HG02840 (cell line): ENCODE measurements around the gene CTR9.

Experiments
- ATAC-seq: cut with Tn5 transposase; IDR thresholded peaks from one replicate; pipeline ENCODE4 v1.9.1; 2021; ENCODE audit warnings: mild to moderate bottlenecking, moderate library complexity, moderate number of reproducible peaks; ENCODE audit not compliant: unreplicated experiment, low FRiP score

CTR9 gene

DNA sequence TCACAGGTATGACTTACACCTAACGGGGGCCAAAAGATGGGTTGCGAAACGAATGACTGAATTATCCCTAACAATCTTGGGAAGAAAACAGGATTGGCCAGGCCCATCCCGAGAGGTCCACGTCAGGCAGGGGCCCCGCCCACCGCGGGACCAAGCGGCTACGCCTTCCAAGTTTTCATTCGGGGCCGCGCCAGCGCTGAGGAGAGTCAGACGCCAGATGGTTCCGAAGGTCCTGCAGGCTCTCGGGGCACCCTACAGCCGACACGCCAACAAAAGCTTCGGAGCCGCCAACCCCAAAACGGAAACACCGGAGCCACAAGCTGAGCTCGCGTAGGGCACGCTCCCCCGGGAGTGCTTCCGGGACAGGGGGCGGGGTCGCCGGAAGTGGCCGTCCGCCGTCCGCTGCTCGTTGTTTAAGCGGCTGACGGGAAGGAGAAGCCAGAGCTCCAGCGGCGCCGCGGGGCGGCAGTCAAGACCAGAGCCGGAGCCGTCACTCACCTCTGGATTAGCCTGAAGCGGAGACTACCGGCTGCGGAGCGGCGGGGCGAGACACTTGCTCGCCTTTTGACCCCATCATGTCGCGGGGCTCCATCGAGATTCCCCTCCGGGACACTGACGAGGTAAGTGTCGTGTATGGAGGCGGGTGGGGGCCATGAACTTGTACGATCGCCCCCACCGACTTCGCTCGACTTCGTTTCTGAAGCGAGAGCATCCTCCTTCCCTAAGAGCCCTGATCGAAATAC lies at the start of gene CTR9:
Gene CTR9 (plus strand): TSS at position 409 of the 743 bp plus-strand sequence. CDS start 167 bp downstream, at position 576.
- peak; percentile 91 for ATAC-seq

DNA sequence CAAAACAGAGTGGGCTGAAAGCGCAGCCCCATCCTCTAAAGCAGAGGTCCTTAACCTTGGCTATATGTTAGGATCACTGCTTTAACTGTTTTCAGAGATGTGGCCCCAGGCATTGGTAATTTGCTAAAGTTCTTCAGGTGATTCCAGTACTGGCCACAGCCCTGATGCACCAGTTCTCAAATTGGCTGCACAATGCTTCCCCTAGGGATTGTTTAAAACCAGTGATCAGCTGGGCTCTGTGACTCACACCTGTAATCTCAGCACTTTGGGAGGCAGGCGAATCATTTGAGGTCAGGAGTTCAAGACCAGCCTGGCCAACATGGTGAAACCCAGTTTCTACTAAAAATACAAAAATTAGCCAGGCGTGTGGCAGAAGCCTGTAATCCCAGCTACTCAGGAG lies 49.1 kb upstream of the CTR9 start:
- ATAC-seq = no peak

DNA sequence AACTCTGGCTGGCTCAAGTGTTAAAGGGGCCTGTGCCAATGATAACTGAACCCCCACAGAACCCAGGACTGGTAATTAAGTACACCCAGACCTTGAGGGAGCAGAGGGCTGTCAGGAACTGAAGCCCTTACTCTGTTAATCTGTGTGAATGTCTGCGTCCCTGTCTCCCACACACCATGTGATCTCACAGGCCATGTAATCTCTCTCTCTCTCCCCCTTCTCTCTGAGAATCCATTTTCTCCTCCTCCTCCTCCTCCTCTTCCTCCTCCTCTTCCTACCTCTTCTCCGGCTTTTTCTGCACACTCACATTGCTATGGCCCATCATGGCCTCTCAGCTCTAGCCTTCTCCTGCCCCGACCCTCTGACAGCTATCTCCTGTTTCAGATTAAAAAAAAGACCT lies 42.9 kb upstream of the CTR9 start:
- ATAC-seq = no peak

DNA sequence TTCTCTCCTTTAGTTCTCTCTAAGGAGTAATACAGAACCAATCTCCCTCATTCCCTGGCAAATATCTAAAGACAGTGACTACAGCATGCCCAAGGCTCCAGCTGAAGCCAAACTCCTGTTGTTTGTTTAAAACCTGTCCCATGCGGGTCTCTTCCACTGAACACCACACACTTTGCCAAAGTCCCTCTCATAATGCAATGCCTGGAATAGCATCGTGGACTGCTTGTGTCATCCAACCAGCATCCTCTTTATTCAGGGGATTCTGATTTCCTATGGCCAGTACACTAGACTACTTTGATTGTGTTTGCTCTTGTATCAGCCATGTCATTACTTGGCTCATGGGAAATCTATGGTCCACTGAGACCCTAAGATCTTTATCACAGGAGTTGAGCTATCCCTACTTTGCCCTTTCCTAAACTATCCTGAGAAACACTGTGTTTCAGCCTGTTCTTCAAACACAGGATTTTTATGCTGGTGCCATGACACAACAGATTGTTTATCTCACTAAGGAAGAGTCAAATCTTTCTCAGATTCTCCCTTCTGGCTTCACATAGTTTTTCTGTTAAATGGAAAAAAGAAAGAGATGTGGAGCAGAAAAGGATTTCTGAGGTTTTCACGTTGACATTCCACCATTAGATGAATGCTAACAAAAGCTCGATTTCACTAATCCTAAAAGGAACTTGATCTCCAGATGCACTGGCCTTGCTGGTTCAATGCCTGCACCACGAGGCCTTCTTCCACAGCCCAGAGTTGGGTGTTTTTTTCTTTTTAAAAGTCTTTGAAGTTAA lies 41.6 kb upstream of the CTR9 start:
- no peak for ATAC-seq

DNA sequence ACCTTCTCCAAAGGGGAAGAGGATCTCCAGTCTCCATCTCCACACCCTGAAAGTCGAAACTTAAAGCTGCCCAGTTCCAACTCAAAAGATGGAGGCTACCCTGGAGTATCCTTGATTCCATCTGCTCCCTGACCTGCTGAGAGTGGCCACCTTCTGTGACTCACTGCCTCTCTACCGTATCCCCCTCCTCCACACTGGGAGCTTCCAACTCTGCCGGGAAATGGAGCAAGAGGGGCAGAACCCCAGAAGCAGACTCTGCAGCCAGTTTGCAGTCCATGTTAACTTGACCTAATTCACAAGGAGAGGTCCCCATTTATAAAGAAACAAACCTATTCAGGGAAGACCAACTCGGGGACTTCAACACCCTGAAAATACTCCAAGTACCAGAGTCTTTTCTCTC lies 35.5 kb upstream of the CTR9 start:
- ATAC-seq = no peak

DNA sequence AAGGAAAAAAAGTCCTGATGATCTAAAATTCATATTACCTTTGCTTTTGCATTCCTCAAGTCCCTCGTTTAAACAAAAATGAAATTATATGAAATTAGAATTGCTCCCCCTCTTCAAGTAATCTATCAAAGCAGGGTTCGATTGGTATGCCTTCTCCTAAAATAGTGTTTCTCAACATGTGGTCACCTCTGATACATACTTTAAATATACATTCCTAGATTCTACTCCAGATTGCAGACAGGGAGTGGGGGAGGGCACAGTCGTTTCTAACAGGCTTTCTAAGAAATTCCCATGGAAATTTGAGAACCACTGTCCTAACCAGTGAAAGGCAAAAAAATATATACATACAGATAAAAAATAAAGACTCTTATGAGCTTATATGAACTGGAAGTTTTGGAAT lies 34.9 kb upstream of the CTR9 start:
- ATAC-seq = no peak

DNA sequence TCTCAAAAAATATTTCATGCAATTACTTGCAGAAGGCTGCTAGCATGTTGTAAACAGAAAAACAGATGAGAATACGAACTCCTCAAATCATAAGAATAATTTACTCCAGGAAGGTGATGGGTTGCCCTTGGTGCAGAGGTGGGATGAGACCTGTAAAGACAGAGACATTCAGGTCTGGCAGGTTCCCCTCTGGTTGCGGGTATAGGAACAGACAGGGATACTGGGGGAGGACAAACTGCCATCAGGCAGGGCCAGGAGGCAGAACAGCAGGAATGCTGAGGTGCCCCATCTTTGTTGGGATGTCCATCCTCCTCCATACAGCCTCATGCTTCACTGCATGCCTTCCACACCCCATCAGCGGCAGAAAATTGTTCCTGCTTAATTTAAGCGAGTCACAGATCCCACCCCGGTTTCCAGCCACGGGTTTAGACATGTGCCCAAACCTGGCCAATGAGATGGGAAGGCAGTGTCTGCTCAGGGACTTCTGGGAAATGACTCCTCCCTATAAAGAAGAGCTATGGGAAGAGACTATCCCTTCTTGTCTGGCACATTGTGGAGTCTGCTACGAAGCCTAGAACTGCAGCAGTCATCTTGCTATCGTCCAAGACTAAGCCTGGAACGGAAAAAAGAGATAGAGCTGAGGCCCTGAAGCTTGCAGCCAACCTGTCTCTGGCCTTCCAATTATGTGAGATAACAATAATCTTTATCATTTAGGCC lies 34.3 kb upstream of the CTR9 start:
- no peak for ATAC-seq

DNA sequence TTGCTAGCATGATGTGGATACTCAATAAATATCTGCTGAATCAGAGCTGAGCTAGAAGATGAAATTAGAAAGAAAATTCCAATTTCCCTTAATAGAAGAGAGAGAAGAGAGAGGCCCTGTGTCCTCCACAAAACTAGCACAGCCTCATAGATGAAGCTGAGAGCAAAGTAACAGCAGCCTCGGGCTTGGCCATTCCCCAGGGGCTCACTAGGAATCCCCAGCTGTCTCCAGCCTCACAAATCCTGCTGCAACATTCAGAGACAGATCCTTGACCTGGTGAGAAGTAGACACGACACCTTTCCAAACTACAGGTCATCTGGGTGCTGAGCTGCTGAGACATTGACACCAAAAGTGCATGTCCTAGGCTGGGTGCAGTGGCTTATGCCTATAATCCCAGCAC lies 31.4 kb upstream of the CTR9 start:
- no peak for ATAC-seq

DNA sequence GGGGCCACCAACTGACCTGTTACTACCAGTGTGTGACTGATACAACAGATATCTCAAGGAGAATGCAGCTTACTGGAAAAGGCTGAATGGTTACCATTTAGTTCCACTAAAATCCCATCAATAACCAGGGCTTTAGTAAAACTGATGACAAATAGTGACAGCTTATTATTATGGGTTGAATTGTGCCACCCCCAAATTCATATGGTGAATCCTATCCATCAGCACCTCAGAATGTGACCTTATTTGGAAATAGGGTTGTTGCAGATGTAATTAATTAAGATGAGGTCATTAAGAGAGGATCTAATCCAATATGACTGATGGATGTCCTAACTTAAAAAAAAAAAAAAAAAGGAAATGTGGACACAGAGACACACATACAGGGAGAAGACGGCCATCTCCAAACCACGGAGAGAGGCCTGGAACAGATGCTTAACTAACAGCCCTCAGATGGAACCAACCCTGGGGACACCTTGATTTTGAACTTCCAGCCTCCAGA lies 30.1 kb upstream of the CTR9 start:
- ATAC-seq = no peak

DNA sequence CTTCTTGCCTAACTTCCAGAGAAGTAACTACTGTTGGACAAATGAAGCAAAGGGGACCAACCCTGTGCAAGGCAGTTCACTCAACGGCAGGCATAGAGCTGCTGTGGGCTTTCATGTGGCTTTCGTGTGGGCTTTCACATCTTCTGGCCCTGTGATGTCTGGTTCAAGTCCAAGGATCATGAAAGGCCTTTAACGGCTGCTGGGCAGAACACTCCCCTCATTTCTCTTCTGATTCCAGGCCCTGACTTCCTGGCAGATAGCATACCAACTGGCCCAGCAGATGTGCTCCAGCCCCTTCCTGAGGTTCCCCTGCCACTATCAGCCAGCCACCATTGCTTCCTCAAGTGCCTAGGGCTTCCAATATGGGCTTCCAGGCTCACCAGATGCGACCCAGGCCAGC lies 28.7 kb upstream of the CTR9 start:
- ATAC-seq = no peak

DNA sequence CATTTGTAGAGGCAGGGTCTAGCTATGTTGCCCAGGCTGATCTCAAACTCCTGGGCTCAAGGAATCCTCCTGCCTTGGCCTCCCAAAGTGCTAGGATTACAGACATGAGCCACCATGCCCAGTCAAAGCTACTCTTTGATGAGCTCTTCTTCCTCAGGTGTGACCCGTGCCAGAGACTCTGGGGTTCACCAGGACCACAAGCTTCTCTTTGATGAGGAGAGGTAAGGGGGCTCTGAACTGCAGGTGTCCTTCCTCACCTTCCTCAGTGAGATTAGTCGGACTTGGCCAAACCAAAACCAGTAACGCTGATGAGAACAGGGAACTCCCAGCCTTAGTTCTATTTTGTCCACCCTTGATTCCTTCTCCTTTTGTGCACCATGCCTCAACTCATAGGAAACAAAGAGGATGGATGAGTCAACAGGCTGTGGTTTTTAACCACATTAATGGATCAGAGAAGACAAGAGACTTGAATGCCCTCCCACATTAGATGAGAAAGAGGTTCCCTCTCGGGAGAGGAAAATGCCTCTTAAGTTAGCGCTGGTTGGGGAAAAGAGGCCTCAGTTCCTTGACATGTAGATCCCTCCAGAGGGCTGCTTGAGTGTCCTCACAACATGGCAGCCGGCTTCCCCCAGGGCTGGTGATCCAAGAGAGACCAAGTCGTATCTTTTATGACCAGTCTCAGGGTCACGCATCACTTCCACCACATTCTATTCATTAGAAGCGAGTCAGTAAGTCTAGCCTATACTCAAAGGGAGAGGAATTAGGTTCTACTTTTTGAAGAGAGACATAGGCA lies 25.7 kb upstream of the CTR9 start:
- ATAC-seq = no peak

DNA sequence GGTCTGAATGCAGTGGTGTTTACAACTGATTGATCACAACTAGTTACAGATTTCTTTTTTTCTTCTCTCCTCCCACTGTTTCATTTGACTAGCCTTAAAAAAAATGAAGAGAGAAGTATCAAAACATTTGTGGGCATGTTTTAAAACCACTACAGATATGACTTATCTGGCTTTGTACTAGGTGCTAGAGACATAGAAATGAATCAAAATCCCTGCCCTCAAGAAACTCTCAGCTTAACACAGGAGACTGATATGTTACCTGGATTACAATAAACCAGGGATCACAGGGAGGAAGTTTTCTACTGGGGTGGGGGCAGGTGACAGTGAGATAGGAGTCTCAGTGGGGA lies 25.2 kb upstream of the CTR9 start:
- ATAC-seq = no peak

DNA sequence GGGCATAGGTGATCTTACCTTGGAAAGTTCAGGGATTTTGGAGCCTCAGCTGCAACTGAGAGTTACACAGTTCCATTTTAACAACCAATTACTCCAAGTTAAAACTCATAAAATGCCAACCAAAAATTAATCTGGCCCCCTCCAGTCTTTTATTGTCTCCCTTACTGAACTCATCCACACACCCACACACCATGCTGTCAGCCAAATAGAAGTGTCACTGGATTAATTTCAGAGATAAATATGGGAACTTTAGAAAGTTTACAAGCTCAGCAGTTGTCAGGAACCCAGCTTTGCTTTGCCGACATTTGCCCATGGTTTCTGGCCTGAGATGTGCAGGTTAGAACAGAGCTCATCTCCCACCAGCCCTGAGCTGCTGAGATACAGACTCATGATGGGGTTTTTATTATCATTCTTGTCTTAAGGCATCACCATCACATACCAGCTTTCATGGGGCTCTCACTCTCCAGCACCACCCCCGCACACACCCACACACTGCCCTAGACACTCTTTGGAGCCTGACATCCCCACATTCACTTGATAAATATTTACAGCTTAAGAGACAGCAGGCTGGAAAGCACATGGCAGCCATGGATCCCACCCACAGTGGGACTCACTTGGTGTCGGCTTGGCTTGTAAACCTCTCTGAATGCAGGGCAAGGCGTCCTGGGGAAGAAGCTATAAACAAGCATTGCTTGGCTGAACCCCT lies 23.7 kb upstream of the CTR9 start:
- no peak for ATAC-seq

DNA sequence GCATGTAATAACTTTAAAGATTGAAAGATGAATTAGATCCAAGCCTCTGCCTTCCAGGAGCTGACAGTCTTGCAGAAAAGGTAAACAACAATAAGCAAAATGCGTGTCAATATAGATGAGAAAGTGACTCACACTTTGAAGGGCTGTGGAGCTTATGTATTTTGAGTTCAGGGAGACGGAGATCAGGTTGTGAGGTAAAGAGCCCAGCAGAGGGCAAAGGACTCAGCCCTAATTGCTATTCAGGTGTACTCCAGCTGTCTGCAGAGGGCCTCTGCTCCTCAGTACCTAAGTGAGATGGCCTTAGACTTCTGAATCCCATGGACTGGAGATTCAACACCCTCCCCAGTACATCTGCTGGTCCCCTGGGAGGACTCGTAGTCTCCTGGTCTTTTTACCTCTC lies 22.9 kb upstream of the CTR9 start:
- ATAC-seq = no peak

DNA sequence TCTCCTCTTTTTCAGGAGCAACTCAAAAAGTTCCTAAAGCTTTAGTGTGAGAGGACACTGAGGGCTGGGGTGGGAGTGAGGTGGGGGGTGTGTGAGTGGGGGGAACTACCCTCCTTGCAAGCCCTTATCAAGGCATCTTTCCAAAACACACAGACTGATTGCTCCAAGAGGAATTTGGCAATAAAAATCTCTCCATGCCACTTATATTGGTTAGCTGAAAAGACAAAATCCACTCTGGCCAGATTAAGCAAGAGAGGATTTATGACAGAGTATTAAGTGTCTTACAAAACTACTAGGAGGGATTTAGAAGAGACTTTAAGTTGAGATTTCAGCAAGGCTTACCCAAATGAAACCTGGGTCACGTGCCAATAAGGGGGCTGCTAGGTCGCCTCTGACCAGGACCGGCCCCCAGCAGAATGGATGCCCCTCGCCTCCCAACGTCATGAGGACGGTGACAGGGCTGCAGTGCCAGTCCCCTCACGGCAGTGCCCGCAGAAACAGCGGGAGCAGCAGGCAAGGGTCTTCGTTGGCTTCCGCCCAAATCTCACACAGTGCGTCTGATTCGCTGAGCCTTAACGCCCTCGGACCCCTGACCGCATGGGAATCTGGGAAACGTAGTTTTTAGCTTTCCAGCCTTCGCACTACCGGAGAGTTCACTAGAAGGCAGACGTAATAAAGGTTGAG lies 22.1 kb upstream of the CTR9 start:
- ATAC-seq = no peak

DNA sequence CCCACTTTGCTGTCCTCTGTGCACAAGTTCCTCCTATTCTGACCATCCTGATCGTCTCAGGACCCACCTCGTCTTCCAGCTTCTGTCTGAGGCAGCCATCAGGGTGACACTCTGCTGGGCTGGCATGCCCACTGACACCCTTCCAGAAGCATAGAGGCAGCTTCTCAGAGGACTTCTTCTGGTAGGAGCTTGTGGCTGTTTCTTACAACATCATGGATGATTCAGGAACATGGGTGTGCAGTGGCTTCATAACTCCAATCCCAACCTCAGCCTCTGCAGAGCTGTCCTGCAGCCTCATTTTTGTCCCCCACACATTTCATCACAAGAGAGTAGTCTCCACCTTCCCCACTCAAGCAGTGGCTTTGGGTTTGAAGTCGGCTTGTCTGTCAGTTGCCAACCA lies 20.9 kb upstream of the CTR9 start:
- ATAC-seq = no peak

DNA sequence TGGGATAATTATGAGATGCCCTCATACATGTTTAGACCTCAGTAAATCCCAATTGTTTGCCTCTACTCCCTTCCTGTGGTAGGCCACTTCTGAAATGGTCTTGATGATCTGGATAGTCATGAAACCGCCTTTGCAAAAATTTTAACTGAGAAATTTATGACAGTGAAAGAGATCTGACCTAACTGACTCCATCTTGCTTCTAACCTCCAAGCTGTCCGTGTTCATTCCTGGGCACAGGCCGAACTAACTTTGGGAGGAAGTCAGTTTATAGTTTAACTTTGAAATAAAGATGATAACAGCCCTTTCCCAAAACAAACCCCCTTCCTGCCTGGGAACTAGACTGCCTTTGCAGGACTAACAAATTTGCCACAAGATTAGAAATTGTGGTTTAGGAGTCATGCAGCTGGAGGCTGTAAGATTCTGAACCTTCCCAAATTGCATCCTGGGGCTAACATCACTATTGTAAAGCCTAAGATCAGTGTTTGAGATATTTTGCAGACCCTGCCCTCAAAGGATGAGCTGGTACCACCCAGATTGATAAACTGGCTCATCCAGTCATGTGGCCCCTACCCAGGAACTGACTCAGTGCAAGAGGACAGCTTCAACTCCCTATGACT lies 19.9 kb upstream of the CTR9 start:
- no peak for ATAC-seq

DNA sequence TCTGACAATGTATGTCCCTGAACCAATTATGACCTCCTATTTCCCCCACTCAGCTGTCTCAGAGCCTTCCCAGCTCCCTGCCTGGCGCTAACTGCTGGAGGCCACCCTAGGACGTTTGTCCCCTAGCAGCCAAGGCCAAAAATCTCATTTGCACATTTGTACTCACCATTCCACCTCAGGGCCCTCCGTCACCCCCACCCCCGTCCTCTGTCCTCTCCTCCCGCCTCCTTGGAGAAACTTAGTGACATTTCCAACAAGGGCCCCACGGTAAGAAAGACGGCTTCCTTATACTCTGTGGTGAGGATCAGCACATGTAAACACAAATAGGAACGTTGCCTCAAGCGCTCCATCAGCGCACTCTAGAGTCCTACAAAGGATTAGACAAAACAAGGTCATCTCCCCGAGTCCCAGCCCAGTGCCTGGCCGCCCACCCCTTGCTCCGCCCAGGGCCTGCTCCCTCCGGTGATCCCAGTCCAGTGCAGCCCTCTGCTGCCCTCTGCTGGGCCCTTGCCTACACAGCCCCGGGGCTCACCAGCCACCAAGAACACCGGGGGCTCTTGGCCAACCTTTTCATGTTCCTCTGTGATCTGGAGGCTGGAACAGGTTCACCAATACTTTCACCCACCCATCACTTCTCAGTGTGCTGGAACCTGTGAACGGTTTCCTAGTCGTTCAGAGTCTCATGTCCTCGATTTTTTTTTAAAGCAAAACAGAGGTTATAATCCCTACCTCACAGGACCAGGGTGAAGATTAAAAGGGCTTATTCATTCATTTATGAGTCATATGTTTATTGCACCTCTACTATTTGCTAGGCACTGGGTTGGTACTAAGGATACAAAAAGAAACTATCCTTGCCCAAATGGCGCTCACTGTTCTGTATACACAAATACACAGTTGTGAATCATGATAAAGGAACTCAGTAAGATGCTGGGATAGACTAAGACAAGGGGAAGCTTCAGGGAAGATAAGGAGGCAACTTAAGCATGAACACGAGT lies 15.3 kb upstream of the CTR9 start:
- ATAC-seq = peak; percentile 98
